Raji (cell line): ENCODE data around the gene RALGDS.

Experiments
- POLR2A ChIP-seq: IDR thresholded peaks from 2 replicates; pipeline ENCODE4 v1.6.1; 2011; ENCODE audit warnings: low read depth, low read length, control low read depth; ENCODE audit not compliant: insufficient read depth

The RALGDS gene

DNA sequence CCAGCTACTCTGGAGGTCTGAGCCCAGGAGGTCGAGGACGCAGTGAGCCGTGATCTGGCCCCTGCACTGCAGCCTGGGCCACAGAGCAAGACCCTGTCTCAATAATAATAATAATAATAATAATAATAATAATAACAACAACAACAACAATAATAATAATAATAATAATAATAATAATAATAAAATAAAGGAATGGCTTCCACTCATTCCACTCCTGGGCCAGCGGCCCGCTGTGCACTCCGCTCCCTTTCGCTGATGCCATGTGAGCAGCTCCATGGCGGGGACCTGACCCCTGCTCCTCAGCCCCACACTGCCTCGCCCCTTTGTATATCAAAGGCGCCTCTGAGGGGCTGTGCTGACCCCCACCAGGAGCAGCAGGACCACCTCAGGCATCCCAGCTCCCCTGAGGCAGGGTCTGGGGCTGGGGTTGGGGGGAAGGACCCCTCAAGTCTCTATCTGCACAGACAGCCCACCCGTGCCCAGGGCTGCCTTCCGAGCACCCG lies 22.6 kb upstream of the RALGDS start:
- TF ChIP-seq POLR2A = no peak

DNA sequence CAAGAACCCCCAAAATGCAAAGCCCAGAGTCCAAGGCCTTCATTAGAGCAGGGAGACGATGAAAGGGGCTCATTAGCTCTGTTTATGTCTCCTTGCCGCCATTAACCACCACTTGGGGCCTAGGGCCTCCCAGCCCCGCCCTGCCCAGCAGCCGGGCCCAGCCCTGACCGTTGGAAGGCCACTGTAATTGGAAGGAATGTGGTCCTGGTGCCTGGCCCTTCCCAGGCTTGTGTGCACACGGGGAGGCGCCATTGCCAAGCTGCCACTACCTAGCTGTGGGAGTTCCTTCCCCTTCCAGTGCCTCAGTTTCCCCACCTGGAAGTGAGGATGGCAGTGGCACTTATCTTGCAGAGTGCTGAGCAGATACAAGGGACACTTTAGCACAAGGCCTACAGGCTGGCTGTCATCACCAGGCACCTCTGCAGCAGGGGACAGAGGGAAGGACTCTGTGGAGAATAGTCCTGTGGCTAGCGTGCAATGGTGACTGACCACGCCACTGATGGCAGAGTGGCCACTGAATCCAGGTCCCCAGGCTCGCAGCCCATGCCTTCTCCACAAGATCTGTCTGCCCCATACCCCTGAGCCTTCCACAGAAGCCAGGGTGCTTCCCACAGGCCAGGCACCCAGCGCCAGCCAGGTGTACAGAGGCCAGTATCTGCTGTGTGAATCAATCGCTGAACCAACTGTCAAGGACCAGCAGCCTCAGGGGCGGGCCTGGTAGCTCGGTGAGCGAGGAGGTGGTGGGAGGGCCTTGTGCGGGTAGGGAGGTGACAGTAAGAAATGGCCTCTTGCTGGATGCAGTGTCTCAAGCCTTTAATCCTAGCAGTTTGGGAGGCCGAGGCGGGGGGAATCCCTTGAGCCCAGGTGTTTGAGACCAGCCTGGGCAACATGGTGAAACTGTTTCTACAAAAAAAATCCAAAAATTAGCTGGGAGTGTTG lies 21.9 kb upstream of the RALGDS start:
- TF ChIP-seq POLR2A = no peak

DNA sequence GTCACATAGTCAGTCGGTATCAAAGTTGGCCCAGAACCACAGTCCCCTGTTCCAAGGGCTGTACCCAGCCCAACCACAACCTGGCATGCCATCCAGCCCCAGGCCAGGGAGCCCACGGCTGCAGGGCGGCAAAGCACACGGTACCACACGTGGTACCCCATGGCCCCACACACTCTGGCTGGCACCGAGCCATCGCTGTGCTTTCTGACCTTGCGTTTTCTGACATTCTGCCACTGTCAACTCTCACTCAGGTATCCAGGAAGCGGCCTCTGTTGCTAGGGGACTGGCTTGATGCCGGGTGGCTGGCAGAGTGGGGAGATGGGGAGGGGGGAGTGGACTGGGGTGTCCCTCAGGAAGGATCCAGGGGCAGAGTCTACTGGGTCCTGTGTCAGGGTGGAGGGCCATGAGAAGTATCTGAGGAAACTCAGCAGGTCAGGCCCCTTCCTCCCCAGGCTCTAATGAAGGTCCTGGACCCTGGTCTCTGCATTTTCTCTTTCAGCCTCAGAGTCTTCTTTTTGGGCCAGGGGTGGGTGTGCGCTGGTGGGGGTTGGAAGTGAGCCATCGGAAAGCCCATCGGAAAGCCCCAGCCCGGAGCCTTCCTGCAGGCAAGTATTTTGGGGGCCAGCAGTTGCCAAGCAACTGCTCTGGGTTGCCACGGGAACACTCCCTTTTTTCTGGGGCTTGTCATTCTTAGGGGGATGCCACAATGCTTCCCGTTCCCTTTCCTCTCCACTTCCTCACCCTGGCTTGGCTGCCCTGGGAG lies 21.0 kb upstream of the RALGDS start:
- no peak for TF ChIP-seq POLR2A

DNA sequence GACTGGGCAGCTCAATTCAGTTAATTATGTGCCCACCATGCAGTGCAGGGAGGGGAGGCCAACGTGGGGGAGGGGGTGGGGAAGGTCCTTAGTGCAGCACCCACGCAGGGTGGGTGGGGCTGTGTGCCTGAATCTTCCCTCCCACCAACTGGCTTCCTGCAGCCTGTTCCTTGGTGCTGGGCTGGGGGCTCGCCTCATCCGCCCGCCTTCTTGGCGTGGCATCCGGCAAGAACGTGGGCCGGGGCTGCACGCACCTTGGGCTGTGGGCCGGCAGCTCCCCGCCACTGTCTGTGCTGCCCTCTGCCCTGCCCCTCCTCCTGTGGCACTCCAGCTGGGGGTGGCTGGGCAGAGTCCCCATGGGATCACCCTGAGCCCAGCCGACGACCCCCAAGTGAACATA lies 19.6 kb upstream of the RALGDS start:
- no peak for TF ChIP-seq POLR2A

DNA sequence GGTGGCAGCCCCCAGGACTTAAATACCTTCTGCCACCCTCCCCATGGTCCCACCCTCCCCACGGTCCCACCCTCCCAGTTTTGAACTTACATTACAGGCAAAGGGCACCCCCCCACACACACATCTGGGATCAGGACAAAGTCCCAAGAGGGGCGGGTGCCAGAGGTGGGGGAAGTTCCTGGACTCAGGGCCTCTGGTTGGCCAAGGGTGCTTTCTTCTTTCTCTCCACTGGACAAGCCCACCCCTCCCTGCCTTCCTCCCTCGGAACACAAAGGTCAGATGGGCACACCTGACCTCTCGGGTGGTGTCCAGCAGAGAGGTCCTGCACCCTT lies 19.1 kb upstream of the RALGDS start:
- no peak for TF ChIP-seq POLR2A

DNA sequence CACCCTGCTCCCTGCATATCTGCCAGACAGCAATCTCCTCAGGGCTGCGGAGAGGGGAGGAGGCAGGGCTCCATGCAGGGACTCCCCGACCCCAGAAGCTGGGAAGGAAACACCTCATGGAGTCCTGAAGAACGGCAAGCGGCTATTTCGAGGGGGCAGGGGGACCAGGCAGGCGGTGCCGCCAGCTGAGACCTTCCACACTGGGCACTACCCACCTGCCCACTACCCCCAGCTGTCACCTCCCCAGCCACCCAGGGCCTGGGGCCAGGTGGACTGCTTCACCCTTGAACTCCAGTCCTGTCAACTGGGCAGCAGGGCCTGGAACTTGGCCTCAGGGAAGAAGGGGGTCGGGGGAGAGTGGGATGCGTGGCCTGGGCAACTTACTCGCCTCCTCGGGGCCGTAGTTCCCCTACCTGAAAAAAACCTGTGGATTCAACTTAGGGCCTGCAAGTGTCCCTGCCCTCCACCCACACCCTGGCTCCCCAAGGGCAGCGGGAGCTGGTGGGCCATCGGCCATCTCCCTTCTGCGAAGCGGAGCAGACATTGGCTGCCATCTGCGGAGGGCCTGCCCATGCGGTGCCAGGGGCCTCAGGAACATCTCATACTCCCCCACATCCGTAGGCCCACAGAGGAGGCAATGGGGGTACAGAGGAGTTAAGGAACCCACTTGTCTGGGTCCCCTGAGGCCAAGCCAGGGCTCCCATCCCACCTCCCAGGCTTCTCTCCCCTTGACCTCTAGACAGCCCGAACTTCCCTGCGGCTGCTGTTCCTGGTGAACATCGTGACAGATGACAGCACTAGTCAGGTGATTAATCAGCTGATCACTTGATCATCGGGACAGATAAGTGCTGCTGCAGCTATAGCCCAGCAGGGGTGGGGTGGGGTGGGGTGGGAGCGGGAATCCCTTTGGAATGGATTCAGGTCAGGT lies 18.5 kb upstream of the RALGDS start:
- TF ChIP-seq POLR2A = no peak

DNA sequence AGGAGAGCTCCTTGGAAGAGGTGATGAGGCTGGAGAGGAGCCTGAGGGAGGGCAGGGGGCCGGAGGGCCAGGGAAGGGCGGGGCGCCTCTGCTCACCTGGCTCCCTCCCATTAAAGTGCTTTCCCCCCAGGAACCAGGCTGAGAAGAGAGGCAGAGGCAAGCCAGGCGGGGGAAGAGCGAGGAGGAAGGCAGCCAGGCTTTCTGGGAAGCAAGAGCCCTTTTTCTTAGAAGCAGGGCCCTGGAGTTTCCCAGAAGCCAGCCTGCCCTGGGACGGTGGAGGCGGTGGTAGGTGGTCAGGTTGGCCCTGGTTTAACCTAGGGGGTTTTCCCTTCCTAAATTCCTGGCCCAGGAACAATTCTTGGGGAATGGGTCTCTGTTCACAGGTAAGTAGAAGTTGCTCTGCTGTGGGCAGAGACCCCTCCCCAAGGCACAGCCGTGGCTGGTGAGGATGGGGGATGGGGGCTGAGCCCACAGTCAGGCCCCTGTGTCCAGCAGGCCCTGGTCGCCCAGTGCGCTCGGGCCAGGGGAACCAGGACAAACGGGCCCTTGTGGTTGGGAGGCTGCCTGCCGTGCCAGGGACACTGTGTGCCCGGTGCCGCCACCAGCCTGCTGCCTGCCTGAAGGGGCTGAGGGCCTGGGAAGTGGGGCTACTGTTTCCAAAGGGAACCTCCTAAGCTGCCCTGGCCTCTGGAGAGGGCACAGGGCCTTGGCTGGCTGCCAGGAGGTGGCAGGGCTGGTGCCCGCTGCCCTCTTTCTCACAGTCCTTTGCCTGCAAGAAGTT lies 16.6 kb upstream of the RALGDS start:
- no peak for TF ChIP-seq POLR2A

DNA sequence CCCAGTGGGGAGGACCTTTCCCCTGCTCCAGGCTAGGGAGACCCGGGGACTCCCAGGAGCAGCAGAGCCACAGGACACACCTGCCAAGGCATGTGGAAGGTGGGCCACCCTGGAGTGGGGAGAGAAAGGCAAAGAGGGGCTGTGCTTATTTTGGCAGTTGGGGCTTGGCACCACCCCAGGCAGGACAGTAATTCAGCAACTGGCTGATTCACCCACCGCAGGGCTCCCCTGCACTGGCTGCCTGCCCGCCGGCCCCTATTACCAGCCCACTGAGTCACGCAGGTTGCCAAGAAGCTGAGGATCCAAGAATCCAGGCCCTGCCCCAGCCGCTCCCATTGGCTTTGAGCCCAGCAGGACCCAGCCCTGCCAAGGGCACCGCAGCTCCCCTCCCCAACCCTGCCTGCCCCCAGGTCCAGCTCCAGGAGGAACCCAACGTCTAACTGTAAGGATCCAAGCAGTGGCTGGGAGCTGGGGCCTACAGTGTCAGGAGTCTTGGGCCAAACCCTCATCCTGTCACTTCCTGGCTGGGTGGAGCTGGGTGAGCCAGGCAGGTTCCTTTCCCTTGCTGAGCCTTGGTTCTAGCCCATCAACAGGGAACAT lies 14.2 kb upstream of the RALGDS start:
- no peak for TF ChIP-seq POLR2A

DNA sequence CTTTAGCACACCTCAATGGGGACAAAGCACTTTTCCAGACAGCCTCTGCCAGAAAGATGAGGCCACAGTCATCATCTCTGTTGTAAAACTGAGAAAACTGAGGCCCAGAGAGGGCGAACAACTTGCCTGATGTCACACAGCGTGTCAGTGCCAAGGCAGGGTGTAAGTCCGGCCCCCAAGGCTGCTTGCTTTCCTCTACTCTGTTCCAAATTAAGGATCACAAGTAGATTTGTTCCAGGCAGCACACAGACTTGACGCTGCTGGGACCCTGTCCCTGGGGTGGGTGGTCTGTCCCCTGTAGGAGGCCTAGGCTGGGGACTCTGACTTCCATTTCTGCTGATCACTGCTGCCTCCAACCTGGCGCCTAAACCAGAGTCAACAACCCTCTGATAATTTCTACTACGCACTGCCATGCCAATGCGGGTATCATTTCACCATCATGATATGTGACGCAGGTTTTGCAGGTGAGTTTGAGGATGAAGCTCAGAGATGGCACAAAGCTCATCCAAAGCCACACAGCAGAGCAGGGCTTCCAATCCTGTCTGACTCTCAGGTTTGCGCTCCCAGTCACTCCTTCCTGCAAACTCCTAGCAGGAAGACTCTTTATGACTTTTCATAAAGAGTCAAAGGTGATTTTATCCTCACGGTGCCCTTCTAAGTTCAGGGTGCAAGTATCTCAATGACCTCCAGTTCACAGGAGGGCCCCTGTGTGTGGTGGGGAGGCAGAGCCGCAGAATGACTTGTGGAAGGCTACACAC lies 13.5 kb upstream of the RALGDS start:
- no peak for TF ChIP-seq POLR2A

DNA sequence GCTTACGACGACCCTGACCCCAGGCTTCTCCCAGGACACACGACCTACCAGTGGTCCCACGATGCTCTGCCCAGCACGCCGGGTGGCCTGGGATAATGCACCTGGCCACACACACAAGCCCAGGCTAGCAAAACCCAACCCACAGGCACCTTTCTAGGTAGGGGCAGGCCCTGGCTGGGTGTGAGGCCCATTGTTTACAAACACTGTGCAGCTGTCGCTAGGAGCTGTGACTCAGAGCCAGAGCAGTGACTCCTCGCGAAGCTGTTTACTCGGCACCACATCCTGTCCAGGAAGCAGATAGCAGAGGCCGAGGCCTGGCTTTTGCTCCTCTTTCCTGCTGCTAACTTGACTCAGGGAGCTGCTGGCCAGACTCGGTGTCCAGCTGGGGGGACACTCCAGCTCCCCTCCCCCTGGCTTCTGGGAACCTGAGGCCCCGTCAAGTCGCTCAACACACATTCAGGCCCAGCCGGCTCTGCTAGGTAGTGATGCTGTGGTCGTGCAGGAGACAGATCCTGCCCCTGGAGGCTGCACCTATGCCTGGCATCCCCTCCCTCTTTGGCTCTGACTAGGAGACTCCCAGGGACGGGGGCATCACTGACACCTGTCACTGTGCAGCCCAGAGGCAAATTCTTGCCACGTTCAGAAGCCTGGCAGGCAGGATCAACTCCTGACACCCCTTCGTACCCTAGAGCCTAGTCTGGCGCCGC lies 12.8 kb upstream of the RALGDS start:
- no peak for TF ChIP-seq POLR2A

DNA sequence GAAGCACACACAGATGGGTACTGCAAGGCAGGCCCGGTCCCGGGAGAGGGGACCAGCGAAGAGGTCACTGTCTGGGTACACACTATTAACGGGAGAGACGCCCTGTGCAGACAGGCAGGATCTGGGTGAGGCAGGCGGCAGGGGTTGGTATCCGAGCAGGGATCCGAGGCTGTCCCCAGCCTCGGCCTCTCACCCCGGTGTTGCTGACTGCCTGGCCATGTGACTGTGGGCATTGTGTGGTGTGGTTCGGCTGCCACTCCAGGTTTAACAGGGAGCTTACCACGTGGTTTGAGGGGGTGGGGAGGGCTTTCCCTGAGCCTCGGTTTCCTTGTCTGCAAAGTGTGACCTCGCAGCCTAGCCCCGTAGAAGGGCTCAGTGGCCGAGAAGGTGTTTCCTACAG lies 11.1 kb upstream of the RALGDS start:
- no peak for TF ChIP-seq POLR2A

DNA sequence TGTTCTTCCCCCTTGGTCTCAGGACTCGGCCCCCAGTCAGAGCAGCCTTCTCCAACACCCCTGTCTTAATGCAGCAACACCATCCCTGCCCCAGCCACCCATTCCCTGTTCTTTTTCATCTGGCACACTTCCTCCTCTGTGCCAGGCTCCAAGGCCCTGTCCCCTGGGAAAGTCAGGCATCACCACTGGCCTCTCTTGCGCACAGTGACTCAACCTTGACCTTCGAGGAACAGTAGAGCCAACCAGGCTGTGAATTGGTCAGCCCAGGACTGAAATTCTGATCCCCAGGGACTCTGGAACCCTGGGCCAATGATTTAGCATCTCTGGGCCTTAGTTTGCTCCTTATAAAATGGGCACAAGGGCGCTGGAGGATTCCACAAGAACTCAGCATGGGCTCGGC lies 10.5 kb upstream of the RALGDS start:
- TF ChIP-seq POLR2A = no peak
